ENCODE measurements around the gene APLP1. TPM values are rescaled to one million over a fixed set of nuclear protein-coding genes. Genes with fewer than 3 reads are reported as not detected.
"Not testable (repeated sequence)": the region's sequence is repeated elsewhere in the genome, so short reads cannot be mapped to it uniquely, and the experiment has no call there.

The APLP1 gene
- polyA plus RNA-seq, 4 donors: 3.6 to 13.8 (median 4.7) TPM; not detected in 1

DNA sequence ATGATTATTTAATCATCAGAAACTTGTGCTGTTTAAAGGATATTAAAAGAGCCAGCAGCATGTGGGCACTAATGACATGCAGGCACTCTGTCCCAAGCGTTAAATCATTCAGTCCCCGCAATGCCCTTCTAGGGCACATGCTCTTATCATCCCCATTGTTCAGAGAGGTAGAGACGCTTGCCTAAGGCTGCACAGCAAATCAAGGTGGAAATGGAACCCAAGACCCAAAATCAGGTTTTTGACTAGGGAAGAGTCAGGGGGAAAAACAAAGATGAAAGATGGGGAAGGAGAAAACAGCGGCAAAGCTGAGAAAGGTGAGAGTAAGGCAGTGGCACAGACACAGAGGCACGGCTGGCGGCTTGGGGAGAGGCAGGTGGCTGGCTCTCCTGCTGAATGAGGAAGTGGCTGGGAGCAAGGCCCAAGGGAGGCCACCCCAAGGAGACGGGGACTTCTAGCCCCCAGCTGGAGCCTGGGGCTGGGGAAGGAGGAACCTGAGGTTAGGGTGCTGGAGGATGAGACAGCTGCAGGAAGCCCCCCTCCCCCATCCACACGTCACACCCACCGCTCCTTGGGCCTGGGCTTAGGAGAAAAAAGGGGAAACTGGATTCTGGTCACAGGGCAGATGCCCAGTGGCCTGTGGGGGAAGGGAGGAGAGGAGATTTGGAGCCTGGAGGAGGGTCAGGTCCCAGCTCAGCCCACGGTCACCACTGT, 40.8 kb downstream of the APLP1 start:
- FAIRE-seq (no peak), DNase-seq (peak in 1 of 2 donors; percentile 8)
- H3K9me3 ChIP-seq (ENCODE audit: control insufficient read depth in 2 of 2, insufficient read depth in 1 of 2, low read depth in 1 of 2, low read length in 1 of 2): no peaks in the 10 kb centered on the region
- H3K27ac ChIP-seq (ENCODE audit: low read depth in 1 of 3, low read length in 2 of 3): peak overlapping the region in 1 of 3 donors; percentile 85
- no peak overlapping the region for H3K4me3 ChIP-seq (ENCODE audit: low read depth in 1 of 3, low read length in 3 of 3)
- no peaks in the 10 kb centered on the region for H3K36me3 ChIP-seq (ENCODE audit: control insufficient read depth in 3 of 3, insufficient read depth in 2 of 3, low read depth in 1 of 3, low read length in 3 of 3)
- WGBS, 3 donors: 60 to 69% (median 62%) methylated on average over 9 to 10 of the region's 10 CpGs
- no peaks in the 10 kb centered on the region for H3K4me1 ChIP-seq (ENCODE audit: control insufficient read depth in 3 of 3, insufficient read depth in 2 of 3, low read depth in 1 of 3, low read length in 2 of 3)
- peaks cover 0 to 2% (median 0%) of the 10 kb centered on the region in 3 donors for H3K27me3 ChIP-seq (ENCODE audit: control insufficient read depth in 3 of 3, insufficient read depth in 3 of 3, low read length in 3 of 3)

GRCh38 chr19:35909684-35910035, 41.3 kb downstream of the APLP1 start:
- Histone ChIP-seq H3K9me3 (ENCODE audit: control insufficient read depth in 2 of 2, insufficient read depth in 1 of 2, low read depth in 1 of 2, low read length in 1 of 2) (no peaks in the 10 kb centered on the region), H3K27ac (ENCODE audit: low read depth in 1 of 3, low read length in 2 of 3) (peak overlapping the region in 1 of 3 donors; percentile 85), H3K4me1 (ENCODE audit: control insufficient read depth in 3 of 3, insufficient read depth in 2 of 3, low read depth in 1 of 3, low read length in 2 of 3) (no peaks in the 10 kb centered on the region), H3K27me3 (ENCODE audit: control insufficient read depth in 3 of 3, insufficient read depth in 3 of 3, low read length in 3 of 3) (no peaks in the 10 kb centered on the region), H3K4me3 (ENCODE audit: low read depth in 1 of 3, low read length in 3 of 3) (no peak overlapping the region), H3K36me3 (ENCODE audit: control insufficient read depth in 3 of 3, insufficient read depth in 2 of 3, low read depth in 1 of 3, low read length in 3 of 3) (no peaks in the 10 kb centered on the region)
- WGBS, 3 donors: 69 to 84% (median 79%) methylated on average over 6 of the region's 6 CpGs
- no peak for DNase-seq
- FAIRE-seq: no peak

GRCh38 chr19:35910355-35910754, 42.0 kb downstream of the APLP1 start:
- not testable (repeated sequence) for H3K4me1 ChIP-seq (ENCODE audit: control insufficient read depth in 3 of 3, insufficient read depth in 2 of 3, low read depth in 1 of 3, low read length in 2 of 3); H3K27ac ChIP-seq (ENCODE audit: low read depth in 1 of 3, low read length in 2 of 3)

DNA sequence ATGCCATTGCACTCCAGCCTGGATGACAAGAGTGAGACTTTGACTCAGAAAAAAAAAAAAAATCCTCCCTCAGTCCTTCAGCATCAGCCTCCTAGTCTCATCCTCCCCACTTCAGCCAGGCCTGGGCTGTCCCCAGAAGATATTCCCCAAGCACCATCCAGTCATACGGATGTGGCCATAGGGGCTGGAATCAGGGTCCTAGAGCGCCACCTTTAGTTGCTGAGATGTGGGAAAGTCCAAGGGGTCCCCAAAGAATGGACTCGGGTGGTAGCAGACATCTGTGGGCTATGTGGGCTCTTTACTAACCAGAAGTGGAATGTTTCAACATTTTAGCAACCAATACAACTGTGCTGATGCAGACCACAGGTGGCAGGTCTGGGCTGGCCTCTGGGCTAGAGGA, 42.8 kb downstream of the APLP1 start:
- no peaks in the 10 kb centered on the region for H3K4me1 ChIP-seq (ENCODE audit: control insufficient read depth in 3 of 3, insufficient read depth in 2 of 3, low read depth in 1 of 3, low read length in 2 of 3)
- no peaks in the 10 kb centered on the region for H3K27me3 ChIP-seq (ENCODE audit: control insufficient read depth in 3 of 3, insufficient read depth in 3 of 3, low read length in 3 of 3)
- 50 to 59% (median 56%) methylated on average over 3 of the region's 3 CpGs for WGBS, 3 donors
- H3K9me3 ChIP-seq (ENCODE audit: control insufficient read depth in 2 of 2, insufficient read depth in 1 of 2, low read depth in 1 of 2, low read length in 1 of 2): no peaks in the 10 kb centered on the region
- no peak overlapping the region for H3K27ac ChIP-seq (ENCODE audit: low read depth in 1 of 3, low read length in 2 of 3)
- FAIRE-seq: no peak
- no peak for DNase-seq
- H3K4me3 ChIP-seq (ENCODE audit: low read depth in 1 of 3, low read length in 3 of 3): no peak overlapping the region
- H3K36me3 ChIP-seq (ENCODE audit: control insufficient read depth in 3 of 3, insufficient read depth in 2 of 3, low read depth in 1 of 3, low read length in 3 of 3): no peaks in the 10 kb centered on the region

More at GRCh38 chr19:35910355-35910754, 42.0 kb downstream of the APLP1 start:
- not testable (repeated sequence) for H3K27me3 ChIP-seq (ENCODE audit: control insufficient read depth in 3 of 3, insufficient read depth in 3 of 3, low read length in 3 of 3); H3K36me3 ChIP-seq (ENCODE audit: control insufficient read depth in 3 of 3, insufficient read depth in 2 of 3, low read depth in 1 of 3, low read length in 3 of 3); DNase-seq; FAIRE-seq; H3K4me3 ChIP-seq (ENCODE audit: low read depth in 1 of 3, low read length in 3 of 3); H3K9me3 ChIP-seq (ENCODE audit: control insufficient read depth in 2 of 2, insufficient read depth in 1 of 2, low read depth in 1 of 2, low read length in 1 of 2)
- WGBS, 3 donors: 87 to 95% (median 94%) methylated on average over 14 of the region's 14 CpGs

DNA sequence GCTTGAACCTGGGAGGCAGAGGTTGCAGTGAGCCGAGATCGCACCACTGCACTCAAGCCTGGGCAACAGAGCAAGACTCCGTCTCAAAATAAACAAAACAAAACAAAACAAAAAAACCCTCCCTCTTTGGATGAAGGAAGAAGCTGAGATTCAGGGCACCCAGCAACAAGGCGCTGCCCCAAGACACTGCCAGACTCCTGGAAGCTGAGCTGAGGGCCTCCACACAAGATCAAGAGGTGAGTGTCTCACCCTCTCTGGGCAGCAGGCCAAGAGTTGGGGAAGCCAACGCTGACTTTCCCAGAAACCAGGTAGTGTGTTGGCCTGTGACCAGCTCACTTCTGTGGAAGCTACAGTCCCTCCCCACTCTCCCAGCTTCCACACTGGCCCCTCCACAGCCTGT, 43.4 kb downstream of the APLP1 start:
- no peak overlapping the region for H3K4me3 ChIP-seq (ENCODE audit: low read depth in 1 of 3, low read length in 3 of 3)
- H3K27me3 ChIP-seq (ENCODE audit: control insufficient read depth in 3 of 3, insufficient read depth in 3 of 3, low read length in 3 of 3): no peaks in the 10 kb centered on the region
- no peaks in the 10 kb centered on the region for H3K9me3 ChIP-seq (ENCODE audit: control insufficient read depth in 2 of 2, insufficient read depth in 1 of 2, low read depth in 1 of 2, low read length in 1 of 2)
- H3K27ac ChIP-seq (ENCODE audit: low read depth in 1 of 3, low read length in 2 of 3): no peak overlapping the region
- DNase-seq (no peak), FAIRE-seq (no peak)
- 40 to 54% (median 52%) methylated on average over 5 of the region's 5 CpGs for WGBS, 3 donors
- no peaks in the 10 kb centered on the region for H3K36me3 ChIP-seq (ENCODE audit: control insufficient read depth in 3 of 3, insufficient read depth in 2 of 3, low read depth in 1 of 3, low read length in 3 of 3)
- no peaks in the 10 kb centered on the region for H3K4me1 ChIP-seq (ENCODE audit: control insufficient read depth in 3 of 3, insufficient read depth in 2 of 3, low read depth in 1 of 3, low read length in 2 of 3)

DNA sequence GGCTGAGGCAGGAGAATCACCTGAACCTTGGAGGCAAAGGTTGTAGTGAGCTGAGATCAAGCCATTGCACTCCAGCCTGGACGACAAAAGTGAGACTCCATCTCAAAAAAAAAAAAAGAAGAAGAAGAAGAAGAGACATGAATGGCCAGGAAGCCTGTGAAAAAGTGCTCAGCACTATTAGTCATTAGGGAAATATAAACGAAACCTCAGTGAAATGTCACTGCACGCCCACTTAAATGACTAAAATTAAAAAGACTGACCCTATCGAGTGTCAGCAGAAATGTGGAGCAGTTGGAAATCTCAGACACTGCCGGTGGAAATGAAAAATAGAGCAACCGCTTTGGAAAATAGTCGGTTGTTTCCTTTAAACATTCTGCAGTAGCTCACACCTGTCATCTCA, 45.2 kb downstream of the APLP1 start:
- Histone ChIP-seq H3K9me3 (ENCODE audit: control insufficient read depth in 2 of 2, insufficient read depth in 1 of 2, low read depth in 1 of 2, low read length in 1 of 2) (no peaks in the 10 kb centered on the region), H3K4me1 (ENCODE audit: control insufficient read depth in 3 of 3, insufficient read depth in 2 of 3, low read depth in 1 of 3, low read length in 2 of 3) (no peaks in the 10 kb centered on the region), H3K36me3 (ENCODE audit: control insufficient read depth in 3 of 3, insufficient read depth in 2 of 3, low read depth in 1 of 3, low read length in 3 of 3) (no peaks in the 10 kb centered on the region), H3K4me3 (ENCODE audit: low read depth in 1 of 3, low read length in 3 of 3) (no peak overlapping the region), H3K27ac (ENCODE audit: low read depth in 1 of 3, low read length in 2 of 3) (no peak overlapping the region), H3K27me3 (ENCODE audit: control insufficient read depth in 3 of 3, insufficient read depth in 3 of 3, low read length in 3 of 3) (no peaks in the 10 kb centered on the region)
- FAIRE-seq (no peak), DNase-seq (no peak)
- 32 to 58% (median 41%) methylated on average over 7 of the region's 7 CpGs for WGBS, 3 donors

GRCh38 chr19:35915443-35915842, 47.1 kb downstream of the APLP1 start:
- WGBS, 3 donors: 48 to 65% (median 55%) methylated on average over 3 of the region's 3 CpGs
- DNase-seq (no peak), FAIRE-seq (no peak)
- Histone ChIP-seq H3K4me1 (ENCODE audit: control insufficient read depth in 3 of 3, insufficient read depth in 2 of 3, low read depth in 1 of 3, low read length in 2 of 3) (no peaks in the 10 kb centered on the region), H3K9me3 (ENCODE audit: control insufficient read depth in 2 of 2, insufficient read depth in 1 of 2, low read depth in 1 of 2, low read length in 1 of 2) (no peaks in the 10 kb centered on the region), H3K36me3 (ENCODE audit: control insufficient read depth in 3 of 3, insufficient read depth in 2 of 3, low read depth in 1 of 3, low read length in 3 of 3) (no peaks in the 10 kb centered on the region), H3K27me3 (ENCODE audit: control insufficient read depth in 3 of 3, insufficient read depth in 3 of 3, low read length in 3 of 3) (no peaks in the 10 kb centered on the region), H3K4me3 (ENCODE audit: low read depth in 1 of 3, low read length in 3 of 3) (no peak overlapping the region), H3K27ac (ENCODE audit: low read depth in 1 of 3, low read length in 2 of 3) (no peak overlapping the region)

GRCh38 chr19:35919306-35919705, 50.9 kb downstream of the APLP1 start:
- no peaks in the 10 kb centered on the region for H3K4me1 ChIP-seq (ENCODE audit: control insufficient read depth in 3 of 3, insufficient read depth in 2 of 3, low read depth in 1 of 3, low read length in 2 of 3)
- FAIRE-seq (no peak), DNase-seq (no peak)
- H3K27ac ChIP-seq (ENCODE audit: low read depth in 1 of 3, low read length in 2 of 3): no peak overlapping the region
- H3K36me3 ChIP-seq (ENCODE audit: control insufficient read depth in 3 of 3, insufficient read depth in 2 of 3, low read depth in 1 of 3, low read length in 3 of 3): no peaks in the 10 kb centered on the region
- H3K4me3 ChIP-seq (ENCODE audit: low read depth in 1 of 3, low read length in 3 of 3): no peak overlapping the region
- 85 to 90% (median 89%) methylated on average over 11 of the region's 11 CpGs for WGBS, 3 donors
- H3K9me3 ChIP-seq (ENCODE audit: control insufficient read depth in 2 of 2, insufficient read depth in 1 of 2, low read depth in 1 of 2, low read length in 1 of 2): no peaks in the 10 kb centered on the region
- H3K27me3 ChIP-seq (ENCODE audit: control insufficient read depth in 3 of 3, insufficient read depth in 3 of 3, low read length in 3 of 3): no peaks in the 10 kb centered on the region

DNA sequence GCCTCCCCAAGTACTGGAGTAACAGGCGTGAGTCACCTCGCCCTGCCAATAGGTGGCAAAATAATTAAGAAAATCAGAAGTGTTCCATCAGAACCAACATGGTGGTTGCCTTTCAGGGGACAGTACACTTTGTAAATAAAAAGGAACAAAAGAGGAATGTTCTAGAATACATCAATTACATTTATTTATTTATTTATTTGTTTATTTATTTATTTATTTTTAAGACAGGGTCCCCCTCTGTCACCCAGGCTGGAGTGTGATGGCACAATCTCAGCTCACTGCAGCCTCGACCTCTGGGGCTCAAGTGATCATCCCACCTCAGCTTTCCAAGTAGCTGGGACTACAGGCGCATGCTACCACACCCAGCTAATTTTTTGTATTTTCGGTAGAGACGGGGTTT, 52.6 kb downstream of the APLP1 start:
- FAIRE-seq (no peak), DNase-seq (no peak)
- no peaks in the 10 kb centered on the region for H3K4me1 ChIP-seq (ENCODE audit: control insufficient read depth in 3 of 3, insufficient read depth in 2 of 3, low read depth in 1 of 3, low read length in 2 of 3)
- H3K9me3 ChIP-seq (ENCODE audit: control insufficient read depth in 2 of 2, insufficient read depth in 1 of 2, low read depth in 1 of 2, low read length in 1 of 2): peaks cover 0 to 6% of the 10 kb centered on the region in 2 donors
- WGBS, 3 donors: 68 to 83% (median 76%) methylated on average over 6 of the region's 6 CpGs
- H3K27ac ChIP-seq (ENCODE audit: low read depth in 1 of 3, low read length in 2 of 3): no peak overlapping the region
- no peak overlapping the region for H3K4me3 ChIP-seq (ENCODE audit: low read depth in 1 of 3, low read length in 3 of 3)
- no peaks in the 10 kb centered on the region for H3K27me3 ChIP-seq (ENCODE audit: control insufficient read depth in 3 of 3, insufficient read depth in 3 of 3, low read length in 3 of 3)
- no peaks in the 10 kb centered on the region for H3K36me3 ChIP-seq (ENCODE audit: control insufficient read depth in 3 of 3, insufficient read depth in 2 of 3, low read depth in 1 of 3, low read length in 3 of 3)

Measured in small intestine (tissue), 7 donors.